ENCODE measurements around the gene COL26A1.
"Not testable (repeated sequence)": the region's sequence is repeated elsewhere in the genome, so short reads cannot be mapped to it uniquely, and the experiment has no call there.

Gene COL26A1

GRCh38 chr7:101550641-101551541 is 188.2 kb downstream of the COL26A1 start:
- DNase-seq (ENCODE audit: low spot score): no peak

GRCh38 chr7:101553018-101553770 is 190.5 kb downstream of the COL26A1 start:
- no peak for DNase-seq (ENCODE audit: low spot score)

DNA sequence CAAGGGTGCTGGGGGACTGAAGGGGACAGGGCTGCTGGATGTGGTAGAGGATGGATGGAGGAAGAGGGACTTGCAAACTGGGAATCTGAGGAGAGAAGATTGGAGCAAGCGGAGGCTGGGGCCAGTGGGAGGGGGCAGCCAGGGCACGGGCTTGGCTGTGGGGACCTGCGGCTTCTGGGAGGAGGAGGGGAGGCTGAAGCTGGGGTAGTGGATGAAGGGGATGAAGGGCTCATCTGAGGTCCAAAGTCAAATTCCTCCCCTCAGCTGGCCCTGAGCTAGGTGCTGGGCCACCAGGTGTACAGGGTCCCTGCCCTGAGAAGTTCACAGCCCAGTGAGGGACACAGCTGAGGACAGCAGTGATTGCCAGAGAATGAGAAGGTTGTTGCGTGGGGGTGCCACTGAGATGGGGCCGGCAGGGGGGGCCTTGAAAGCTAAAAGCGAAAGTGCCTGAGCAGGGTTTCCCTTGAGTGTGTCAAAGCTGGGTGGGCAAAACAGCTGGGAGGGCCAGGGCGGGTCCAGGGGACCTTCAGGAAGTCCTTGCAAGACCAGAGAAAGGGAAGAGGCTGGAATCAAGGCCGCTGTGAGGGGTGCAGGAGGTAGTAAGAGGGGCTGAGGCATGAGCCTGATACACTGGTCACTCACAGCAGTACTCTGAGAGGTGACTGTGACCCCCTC is 191.2 kb downstream of the COL26A1 start:
- no peak for DNase-seq (ENCODE audit: low spot score)

DNA sequence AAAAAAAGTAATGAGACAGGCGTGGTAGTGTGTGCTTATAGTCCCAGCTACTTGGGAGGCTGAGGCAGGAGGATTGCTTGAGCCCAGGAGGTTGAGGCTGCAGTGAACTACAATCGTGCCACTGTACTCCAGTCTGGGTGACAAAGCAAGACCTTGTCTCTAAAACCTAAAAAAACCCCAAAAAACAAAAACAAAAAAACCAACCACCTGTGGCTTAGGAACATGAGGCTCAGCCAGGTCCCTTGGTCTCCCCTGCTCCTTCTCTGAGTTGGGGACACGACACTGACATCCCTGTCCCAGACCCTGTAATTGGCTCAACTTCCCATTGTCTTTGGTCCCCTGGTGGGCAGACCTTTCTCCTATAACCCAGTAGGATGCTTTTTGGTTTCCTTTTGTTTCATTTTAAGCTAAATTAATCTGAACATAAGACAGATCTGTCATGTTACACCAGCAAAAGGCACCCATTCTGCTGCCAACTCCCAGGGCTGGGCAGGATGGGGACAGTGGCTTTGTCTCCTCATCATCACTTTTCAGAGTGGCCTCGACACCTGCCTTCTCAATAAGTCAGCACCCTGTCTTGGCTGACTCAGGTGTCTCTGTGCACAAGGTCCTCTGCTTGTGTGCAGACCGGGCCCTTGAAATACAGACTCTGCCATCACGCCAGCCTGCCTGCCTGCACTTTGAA is 192.1 kb downstream of the COL26A1 start:
- DNase-seq (ENCODE audit: low spot score): no peak

- DNase-seq (ENCODE audit: low spot score): no peak
Observed at GRCh38 chr7:101555269-101555920, 192.7 kb downstream of the COL26A1 start.

DNA sequence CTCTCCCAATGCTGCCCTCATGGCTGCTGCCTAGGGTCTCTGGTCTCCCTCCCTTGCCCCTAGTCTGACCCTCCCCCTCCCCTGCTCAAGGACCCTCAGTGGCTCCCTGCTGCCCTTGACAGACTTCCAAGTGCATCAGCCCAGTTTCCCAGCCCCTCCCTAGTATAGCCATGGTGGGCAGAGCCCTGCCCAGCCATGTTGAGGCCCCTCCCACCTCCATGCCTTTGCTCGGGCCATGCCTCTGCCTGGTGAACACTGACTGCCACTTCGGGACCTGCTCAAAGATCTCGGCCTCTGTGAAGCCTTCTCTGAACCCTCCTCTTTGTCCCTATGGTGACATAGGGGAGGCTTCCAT is 193.2 kb downstream of the COL26A1 start:
- DNase-seq (ENCODE audit: low spot score): no peak

DNA sequence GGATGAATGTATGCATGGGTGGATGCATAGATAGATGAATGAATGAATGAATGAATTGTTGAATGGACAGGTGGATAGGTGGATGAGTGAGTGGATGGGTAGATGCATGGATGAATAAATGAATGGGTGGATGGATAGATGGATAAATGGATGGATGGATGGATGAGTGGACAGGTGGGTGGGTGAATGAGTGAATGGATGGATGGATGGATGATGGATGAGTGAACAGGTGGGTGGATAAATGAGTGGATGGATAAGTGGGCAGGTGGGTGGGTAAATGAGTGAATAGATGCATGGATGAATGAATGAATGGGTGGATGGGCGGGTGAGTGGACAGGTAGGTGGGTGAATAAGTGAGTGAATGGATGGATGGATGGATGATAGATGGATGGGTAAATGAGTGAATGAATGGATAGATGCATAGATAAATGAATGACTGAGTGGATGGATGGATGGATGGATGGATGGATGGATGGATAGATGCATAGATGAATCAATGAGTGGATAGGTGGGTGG is 193.8 kb downstream of the COL26A1 start:
- DNase-seq (ENCODE audit: low spot score): no peak

DNA sequence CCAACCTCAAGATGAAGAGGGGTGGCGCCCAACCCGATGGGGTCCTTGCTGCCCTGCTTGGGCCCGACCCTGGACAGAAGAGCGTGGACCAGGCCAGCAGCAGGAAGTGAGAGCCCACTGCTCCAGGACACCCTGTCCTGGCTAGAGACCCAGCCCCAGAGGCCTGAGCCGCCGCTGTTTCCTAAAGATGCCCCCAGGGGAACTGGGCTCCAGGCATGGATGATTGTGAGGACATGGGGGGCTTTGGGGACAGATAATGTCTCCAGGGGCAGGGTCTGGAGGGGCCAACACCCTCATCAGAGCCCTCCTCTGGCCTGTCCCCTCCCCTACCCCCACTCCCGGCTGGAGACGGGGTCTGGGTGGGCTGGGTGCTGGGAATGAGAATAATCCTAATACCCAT is 194.7 kb downstream of the COL26A1 start:
- DNase-seq (ENCODE audit: low spot score): no peak

GRCh38 chr7:101557978-101558741 is 195.5 kb downstream of the COL26A1 start:
- DNase-seq (ENCODE audit: low spot score): no peak

GRCh38 chr7:101558742-101559325 is 196.2 kb downstream of the COL26A1 start:
- DNase-seq (ENCODE audit: low spot score): no peak

- DNase-seq (ENCODE audit: low spot score): no peak
Observed at GRCh38 chr7:101559586-101559985, 196.9 kb downstream of the COL26A1 start.

DNA sequence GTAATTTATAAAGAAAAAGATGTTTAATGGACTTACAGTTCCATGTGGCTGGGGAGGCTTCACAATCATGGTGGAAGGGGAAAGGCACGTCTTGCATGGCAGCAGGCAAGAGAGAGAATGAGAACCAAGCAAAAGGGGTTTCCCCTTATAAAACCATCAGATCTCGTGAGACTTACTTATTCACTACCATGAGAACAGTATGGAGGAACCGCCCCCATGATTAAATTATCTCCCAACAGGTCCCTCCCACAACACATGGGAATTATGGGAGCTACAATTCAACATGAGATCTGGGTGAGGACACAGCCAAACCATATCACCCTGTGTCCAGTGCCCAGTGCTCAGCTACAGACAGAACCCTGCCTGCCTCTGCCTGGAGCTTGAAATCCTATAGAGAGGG is 197.3 kb downstream of the COL26A1 start:
- not testable (repeated sequence) for DNase-seq (ENCODE audit: low spot score)

GRCh38 chr7:101560856-101561255 is 198.2 kb downstream of the COL26A1 start:
- DNase-seq (ENCODE audit: low spot score): no peak

- not testable (repeated sequence) for DNase-seq (ENCODE audit: low spot score)
Observed at GRCh38 chr7:101561293-101561692, 198.6 kb downstream of the COL26A1 start.

GRCh38 chr7:101562531-101563197 is 200.0 kb downstream of the COL26A1 start:
- no peak for DNase-seq (ENCODE audit: low spot score)

GRCh38 chr7:101563198-101563901 is 200.7 kb downstream of the COL26A1 start:
- DNase-seq (ENCODE audit: low spot score): no peak

DNA sequence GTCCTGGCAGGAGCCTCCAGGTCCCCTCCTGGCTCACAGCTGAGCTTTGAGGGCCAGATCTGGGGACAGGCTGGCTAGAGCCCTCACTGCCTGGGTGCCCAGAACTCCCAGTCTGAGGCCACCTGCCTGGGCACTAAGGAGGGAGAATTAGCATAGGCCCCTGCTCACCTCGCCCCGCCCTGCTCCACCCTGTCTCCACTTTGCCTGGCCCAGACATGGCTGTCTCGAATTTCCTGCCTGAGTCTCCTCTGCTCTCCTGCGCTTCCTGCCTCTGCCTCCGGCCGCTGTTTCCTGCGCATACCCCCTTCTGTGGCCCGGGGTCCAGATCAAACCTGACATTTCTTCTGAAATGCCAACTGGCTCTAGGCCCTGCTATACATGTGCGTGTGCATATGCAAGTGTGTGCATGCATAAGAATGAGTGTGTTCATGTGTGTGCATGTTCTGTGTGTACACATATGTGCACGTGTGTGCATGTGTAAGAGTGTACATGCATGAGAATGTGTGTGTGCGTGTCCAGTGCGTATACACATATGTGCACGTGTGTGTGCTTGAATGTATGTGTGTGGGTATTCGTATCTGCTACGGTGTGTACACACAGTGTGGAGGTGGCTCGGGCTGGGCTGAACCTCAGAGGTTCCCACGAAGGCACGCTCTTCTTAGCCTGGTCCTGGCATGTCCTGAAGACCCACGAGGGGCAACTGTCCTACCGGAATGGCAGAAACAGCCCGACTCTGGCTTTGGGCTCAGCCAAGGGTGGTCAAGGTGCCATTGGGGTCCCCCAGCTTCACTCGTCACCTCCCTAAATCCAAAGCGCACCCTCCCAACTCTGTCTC is 201.5 kb downstream of the COL26A1 start:
- DNase-seq (ENCODE audit: low spot score): no peak

DNA sequence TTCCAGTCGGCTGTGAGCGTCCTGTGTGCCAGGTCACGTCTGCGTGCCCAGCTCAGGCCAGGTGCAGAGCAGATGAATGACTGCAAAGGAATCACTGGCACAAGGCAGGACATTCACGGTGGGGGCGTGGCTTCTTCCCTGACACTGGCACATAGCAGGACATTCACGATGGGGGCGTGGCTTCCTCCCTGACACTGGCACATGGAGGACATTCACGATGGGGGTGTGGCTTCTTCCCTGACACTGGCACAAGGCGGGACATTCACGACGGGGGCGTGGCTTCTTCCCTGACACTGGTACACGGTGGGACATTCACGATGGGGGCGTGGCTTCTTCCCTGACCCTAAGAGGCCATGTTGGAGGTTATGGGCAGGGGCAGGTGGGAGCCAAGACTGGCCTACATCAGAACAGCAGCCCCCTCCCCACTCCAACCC is 202.1 kb downstream of the COL26A1 start:
- peak; percentile 69 for DNase-seq (ENCODE audit: low spot score)
